ENCODE measurements around the gene ORAI2.
"Not testable (repeated sequence)": the region's sequence is repeated elsewhere in the genome, so short reads cannot be mapped to it uniquely, and the experiment has no call there.

Gene ORAI2

DNA sequence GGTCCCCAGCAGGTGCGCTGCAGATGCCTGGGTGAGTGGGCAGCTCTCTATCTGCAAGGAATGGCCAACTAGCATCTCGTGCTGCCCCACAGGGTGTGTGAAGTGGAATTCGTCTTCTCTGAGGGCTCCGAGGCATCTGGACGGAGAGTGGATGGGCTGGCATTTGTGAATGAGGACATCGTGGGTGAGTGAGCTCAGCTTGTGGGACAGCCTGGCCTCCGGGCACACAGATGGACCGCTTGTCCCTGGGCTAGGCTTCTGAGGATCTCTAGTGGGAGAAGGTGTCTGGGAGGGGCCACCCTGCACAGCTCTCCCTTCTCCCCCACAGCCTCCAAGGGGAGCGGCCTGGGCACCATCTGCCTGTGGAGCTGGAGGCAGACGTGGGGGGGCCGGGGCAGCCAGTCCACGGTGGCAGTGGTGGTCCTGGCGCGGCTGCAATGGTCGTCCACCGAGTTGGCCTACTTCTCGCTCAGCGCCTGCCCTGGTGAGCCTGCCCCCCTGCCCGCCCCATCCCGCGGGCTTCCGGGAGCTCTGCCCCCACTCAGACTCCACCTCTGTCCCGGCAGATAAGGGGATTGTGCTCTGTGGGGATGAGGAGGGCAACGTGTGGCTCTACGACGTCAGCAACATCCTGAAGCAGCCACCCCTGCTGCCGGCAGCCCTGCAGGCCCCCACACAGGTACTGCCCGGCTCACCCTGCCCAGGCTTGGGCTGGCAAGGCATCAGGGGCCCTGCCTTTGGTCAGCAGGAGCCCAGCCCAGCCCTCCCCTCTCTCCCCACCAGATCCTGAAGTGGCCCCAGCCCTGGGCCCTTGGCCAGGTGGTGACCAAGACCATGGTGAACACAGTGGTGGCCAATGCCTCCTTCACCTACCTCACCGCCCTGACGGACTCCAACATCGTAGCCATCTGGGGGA, 39.0 kb downstream of the ORAI2 start:
- DNase-seq: peak; percentile 10

DNA sequence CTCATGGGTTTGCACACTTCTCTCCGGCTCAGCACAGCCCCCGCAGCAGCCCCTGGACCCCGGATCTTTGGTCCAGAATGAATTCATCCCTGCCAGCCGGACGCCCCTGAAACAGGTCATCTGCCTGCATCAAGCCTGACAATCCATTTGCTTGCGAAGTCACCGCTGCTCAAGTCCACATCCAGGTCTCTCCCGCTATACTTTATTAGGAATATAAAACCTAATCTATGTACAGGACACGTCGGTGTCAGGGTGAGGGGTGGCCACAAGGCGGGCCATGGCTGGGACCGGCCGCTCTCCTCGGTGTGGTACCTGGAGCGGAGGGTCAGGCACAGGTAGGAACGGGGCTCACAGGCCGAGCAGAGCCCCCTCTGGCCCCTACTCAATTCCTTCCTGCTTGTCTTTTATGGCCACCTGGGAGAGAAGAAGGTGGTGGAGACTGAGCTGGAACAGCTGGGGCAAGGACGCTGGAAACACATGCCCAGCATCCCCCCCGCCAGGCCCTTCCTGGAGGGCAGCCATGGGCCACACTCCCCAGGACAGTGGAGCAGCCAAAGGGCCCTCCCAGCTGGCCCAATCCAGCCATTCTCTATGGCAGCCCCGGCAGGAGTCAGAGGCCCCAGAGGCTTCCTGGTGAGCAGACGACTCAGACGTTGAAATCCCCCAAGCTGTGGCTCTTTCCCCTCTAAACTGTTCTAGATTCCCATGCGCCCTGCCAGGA, 40.1 kb downstream of the ORAI2 start:
- DNase-seq: peak; percentile 3

DNA sequence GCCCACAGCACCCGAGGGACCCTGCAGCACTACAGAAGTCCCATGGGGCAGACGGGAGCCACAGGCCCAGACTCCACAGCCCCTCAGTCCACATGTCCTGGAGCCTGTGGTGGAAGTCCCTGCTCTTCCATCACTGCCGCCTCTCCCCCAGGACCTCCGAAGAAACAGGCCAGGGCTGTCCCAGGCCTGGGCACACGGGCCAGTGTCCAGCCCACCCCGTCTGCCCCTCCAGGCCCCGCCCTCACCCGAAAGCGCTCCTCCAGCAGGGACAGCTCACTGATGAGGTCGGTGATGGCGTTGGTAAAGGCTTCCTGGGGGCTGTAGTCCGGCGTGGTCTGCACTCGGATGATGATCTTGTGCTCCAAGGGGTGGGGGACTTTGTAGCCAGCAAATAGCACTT, 40.7 kb downstream of the ORAI2 start:
- not testable (repeated sequence) for DNase-seq

DNA sequence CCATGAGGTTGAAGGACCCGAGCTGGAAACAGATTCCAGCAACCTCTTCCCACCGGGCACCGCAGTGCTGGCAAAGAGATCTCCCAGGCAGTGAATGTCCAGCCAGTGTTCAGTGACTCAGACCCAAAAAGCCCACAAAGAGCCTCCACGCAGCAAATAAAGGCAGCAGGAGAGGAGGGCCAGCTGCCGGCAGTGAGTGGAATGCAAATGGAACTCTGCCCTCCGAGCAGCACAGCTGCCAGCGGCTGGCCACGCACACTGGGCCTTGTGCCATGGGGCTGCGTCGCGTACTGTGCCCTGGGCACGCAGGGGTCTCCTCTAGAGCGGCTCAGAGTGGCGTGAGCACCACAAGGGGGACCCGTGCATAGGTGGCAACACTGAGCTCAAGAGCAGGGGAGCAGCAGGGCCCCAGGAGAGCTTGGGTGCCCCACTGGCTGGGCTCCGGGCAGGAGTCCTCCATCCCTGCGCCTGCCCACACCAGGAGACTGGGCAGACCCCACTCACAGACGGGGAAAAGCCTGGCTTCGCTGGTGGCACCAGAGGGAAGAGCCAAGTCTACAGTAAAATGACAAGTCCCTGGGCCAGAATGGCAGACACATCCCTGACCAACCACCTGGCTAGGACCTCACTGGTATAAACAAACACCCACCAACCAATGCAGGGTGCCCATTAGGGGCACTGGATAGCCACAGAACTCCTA, 41.5 kb downstream of the ORAI2 start:
- DNase-seq: not testable (repeated sequence)

DNA sequence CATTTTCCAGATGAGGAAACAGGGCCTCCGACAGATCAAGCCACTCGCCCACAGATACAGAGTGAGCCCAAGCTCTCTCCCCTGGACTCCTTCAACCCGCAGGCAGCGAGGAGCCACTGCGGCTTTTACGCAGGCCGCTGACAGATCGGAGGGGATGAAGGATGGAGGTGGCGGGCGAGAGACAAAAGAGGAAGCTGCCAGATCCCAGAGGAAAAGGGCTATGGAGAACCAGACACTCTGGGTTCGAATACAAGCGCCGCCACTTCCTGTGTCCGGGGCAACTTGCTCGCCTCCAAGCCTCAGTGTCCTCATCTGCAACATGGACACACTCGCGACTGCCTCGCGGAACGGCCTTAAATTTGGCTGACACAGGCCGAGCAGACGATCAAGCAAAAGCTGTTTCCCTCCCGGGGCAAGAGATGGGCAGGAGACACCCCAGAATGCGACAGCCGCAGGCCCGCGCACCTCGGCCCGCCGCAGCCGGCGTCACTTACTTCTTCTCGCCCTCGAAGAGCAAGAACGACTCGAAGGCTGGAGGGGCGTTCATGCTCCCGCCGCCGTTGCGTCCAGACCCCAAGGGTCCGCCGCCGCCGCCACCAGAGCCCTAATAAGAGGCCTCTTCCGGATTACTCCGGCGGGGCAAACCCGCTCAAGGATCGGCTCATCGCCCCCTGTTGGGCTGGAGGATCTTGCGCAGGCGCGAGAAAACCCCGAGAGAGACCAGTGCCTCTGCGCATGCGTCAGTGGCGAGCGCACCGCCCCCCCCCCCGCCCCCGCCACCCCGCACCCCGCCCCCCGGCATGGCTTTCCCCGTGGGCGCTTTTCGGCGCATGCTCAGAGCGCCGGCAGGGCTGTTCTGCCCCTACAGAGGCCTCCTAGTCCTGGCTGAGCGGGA, 45.2 kb downstream of the ORAI2 start, which contains the start of gene POLR2J:
TSS of gene POLR2J (minus strand) at position 609 of the 895 bp plus-strand sequence. CDS start at position 547, 62 bp downstream.
- DNase-seq: peak; percentile 86

DNA sequence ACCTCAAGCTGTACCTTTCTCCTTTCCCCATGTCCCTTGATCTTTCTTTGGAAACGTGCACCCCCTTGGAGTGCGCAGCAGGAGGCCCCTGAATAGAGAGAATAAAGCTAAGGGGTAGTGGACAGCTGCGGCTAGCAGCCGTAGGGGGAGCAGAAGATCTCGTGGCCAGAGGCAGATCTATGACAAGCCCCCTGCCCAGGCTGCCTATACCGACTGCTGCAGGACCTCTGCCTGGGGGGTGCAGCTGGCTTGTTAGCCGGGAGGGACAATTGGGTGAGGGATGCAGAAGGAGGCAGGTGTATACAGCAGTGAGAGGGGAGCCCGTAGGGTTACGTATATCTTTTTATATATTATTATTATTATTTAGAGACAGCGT, 45.8 kb downstream of the ORAI2 start:
- DNase-seq: not testable (repeated sequence)

DNA sequence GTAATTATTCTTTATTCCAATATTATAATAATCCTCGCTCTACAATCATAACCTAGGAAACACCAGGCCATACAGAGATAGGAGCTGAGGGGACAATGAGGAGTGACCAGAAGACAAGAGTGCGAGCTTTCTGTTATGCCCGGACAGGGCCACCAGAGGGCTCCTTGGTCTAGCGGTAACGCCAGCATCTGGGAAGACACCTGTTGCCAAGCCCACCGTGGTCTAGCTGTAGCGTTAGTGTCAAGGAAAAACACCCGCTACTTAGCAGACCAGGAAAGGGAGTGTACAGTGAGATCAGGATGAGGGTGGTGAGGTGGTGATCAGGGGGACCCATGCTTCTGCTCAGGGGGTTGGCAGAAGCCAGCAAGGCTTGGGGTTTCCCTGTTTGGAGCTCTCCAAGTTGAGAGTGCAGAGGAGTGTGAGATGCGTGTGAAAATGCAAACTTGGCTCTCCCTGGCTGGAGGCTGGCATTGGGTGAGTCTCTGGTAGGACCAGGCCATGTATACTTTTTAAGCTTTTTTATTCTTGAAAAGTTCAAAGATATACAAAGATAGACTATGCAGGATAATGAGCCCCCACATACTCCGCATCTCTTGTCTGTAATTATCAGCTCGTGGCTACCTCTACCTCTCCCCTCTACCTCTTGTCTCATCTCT, 46.7 kb downstream of the ORAI2 start:
- DNase-seq: not testable (repeated sequence)

DNA sequence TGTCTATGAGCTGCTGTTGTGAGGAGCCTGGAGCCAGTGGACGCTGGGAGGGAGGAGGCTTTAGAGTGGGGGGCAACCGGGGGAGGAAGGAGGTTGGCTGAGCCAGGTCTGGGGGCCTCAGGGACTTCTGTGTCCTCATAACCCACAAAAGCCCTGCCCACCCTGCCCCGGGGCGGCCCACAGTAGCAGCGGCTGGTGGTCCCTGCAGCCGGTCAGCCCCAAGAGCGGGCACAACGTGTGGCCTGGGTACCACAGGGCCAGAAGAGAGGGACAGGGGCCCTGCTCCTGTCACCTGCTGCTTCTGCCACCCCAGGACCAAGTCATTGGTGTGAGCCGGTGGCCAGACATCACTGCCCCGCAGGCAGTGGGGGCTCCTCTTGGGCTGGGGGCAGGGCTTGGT, 48.6 kb downstream of the ORAI2 start:
- not testable (repeated sequence) for DNase-seq

DNA sequence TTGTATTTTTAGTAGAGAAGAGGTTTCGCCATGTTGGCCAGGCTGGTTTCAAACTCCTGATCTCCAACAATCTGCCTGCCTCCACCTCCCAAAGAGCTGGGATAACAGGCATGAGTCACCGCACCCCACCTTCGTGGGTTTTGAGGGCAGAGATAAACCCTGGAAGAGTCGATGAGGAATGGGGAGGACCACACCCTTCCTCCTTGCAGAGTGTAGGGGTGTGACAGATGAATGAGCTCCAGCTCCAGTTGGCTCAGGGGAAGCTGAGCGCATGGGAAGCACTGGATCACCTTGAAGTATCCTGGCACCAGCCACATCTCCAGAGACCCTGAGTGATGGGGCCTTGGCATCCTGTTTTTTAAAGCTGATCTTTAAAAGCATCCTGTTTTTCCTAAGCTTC, 50.9 kb downstream of the ORAI2 start:
- DNase-seq: not testable (repeated sequence)

DNA sequence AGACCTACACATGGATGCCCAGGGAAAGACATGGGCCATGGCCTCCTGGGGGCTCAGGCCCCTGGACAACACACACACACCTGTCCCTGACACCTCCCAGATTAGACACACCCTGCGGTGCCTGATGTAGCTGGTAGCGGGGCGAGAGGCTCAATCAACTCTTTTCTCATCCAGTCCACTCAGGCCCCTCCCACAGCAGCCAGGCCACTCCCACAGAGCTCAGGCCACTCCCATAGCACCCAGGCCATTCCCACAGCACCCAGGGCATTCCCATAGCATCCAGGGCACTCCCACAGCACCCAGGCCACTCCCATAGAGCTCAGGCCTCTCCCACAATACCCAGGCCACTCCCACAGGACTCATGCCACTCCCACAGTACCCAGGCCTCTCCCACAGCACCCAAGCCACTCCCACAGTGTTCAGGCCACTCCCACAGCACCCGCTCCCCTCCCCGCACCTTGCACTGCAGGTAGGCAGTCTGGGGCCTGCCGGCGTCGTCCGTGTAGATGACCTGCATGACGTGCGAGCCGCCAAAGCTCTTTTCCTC, 57.2 kb downstream of the ORAI2 start:
- DNase-seq: peak; percentile 71

DNA sequence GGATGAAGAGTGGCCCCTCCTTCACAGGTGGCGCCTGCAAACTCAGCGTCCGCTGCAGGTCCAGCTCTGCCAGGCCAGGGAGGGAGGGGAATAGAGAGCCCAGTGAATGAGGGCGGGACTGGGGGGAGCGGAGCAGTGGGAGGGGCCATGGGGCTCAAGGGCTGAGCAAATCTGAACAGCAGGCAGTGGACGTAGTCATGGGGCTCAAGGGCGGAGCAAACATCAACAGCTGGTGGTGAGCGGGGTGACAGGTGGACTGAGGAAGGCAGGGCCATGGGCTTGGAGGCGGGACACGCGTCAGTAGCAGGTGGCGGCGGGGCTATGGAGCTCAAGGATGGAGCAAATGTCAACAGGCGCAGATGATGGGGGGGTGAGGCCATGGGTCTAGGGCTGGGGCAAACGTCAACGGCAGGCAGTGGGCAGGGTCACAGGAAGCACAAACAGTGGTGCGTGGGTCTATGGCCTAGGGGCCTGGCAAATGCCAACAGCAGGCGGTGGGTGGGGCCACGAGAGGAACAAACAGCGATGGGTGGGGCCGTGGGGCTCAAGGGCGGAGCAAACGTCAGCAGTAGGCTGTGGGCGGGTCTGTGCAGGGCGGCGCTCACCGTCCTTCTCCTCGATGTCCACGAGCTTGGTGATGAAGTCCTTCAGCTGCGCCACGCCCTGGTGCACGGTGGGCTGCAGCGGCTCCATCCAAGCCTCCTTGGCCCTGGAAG, 60.0 kb downstream of the ORAI2 start:
- DNase-seq: not testable (repeated sequence)

DNA sequence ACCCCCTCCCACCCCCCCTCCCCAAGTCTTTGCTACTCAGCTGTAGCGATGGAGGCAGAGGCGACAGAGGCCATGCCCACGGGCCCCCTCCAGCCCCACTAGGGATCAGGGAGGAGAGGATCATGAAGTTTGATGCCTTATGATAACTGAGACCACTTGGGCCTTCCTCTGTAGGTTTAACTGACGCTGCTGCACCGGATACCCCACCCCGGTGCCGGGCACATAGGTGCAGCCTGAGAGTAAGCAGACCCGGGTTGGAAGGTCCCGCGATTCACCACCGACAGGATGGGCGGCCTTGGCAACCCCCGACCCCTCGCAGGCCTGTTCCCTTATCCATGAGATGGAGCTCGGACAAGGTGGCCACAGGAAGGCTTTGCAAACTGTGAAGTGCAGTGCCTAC, 60.7 kb downstream of the ORAI2 start:
- DNase-seq: peak; percentile 12

DNA sequence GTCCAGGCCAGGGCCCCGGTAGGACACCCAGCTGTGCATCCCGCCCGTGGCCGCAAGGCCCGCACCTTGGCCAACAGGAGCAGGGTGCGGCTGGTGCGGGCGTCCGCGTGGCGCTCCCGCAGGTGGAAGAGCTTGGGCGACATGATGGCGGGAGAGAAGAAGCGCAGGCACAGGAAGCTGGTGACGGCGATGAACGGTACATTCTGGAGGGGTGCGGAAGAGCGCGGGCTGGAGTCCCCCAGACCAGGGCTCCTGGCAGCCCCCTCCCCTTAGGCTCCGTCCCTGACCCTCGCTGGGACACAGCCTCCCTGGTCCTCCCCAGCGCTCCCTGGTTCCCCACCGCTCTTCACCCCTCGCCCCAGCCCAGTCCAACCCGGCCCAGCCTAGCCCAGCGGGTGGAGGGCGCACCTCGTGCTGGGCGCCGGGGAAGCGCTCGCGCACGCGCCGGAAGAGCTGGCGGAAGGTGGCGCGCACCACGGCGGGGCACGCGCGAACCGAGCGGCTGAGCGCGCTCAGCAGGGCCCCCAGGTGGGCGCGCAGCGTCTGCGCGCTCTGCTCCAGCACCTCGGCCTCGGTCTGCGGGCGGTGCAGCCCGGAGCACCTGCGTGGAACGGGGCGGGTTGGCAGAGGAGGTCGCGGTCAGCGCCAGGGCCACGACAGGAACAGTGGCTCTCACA, 61.2 kb downstream of the ORAI2 start:
- not testable (repeated sequence) for DNase-seq

DNA sequence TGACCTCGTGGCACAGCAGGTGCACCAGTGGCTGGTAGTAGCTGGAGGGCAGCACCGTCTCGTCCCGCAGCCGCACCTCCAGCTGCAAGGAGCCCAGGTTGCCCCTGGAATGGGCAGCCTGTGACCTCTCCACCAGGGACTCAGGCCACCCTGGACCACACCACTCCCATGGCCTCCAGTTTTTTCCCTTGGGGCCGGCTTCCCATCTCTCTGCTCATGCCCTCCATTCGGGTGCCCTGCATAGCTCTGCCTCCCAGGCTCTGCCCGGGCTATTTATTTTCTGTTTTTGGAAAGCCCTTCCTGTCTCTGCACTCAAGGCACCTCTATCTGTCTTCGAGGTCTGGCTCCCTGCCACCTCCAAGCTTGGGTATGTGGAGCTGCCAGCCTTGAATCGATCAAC, 63.5 kb downstream of the ORAI2 start:
- not testable (repeated sequence) for DNase-seq

DNA sequence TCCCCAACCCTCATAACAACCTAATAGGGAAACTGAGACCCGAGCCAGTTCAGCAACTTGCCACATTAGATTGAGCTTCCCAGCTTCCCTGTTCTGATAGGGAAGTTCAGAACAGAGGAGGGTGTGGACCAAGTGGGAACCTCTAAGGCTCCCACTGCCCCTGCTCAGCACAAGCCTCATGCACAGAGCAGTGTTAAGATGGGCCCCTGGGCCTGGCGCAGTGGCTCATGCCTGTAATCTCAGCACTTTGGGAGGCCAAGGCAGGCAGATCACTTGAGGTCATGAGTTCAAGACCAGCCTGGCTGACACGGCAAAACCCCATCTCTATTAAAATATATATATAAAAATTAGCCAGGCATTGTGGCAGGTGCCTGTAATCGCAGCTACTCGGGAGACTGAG, 63.9 kb downstream of the ORAI2 start:
- not testable (repeated sequence) for DNase-seq

DNA sequence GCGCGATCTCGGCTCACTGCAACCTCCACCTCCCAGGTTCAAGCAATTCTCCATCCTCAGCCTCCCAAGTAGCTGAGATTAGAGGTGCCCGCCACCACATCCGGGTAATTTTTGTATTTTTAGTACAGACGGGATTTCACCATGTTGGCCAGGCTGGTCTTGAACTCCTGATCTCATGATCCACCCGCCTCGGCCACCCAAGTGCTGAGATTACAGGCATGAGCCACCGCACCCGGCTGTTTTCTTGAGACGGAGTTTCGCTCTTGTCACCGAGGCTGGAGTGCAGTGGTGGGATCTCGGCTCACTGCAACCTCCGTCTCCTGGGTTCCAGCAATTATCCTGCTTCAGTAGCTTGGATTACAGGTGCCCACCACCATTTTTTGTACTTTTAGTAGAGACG, 64.9 kb downstream of the ORAI2 start:
- not testable (repeated sequence) for DNase-seq

DNA sequence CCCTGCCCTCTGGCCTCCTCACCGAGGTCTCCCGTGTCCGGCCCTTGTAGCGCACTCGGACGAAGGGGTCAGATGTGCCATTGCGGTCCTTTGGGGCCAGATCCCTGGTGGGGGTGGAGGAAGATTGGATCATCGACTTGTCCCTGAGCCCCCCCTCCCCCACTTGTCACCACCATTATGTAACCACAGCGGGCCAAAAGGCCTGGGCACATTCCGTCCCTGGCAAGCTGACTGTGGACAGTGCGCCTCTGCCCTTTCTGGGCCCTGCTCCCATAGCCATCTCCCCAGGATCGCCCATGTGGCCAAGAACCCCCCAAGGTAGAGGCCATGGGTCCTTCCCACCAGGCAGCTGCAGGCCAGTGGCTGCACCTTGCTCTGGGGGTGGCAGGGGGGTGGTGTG, 69.8 kb downstream of the ORAI2 start:
- DNase-seq: not testable (repeated sequence)

DNA sequence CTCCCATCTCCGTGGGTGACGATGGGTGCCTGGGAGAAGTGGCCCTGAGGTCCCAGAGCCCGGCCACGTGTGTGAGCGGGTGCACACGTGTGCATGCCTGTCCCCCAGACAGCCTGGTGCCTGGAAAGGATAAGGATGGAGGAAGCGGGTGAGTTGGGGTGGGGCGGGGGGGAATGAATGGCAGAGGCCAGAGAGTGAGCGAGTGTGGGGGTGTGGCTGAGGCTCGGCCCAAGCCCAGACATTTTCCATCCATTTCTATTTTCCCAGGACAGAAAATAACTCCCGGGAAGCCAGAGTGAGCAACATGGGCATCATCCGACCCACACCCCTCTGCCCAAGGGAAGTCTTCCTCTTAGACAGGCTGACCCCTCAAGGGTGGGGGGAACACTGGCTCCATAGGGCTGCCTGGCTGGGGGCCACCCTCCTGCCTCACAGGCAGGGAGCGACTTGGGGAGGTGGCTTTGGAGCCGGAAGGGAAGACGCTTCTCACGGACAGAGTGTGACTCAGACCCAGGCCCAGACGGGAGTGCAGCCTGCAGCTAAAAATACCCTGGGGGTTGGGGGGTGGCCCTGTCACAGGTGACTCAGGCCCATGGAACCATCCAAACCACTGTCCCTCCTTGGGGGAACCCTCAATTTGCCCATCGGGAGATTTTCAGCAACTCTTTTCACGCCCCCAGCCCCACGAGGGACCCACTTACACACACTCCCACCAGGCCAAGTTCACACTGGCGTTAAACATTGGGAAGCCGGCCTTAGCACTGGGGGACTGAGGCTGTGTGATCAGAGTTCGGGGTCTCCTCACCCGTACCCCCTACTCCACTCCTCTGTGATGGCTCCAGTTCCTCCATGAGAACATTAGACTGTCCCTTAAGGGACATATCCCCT, 72.2 kb downstream of the ORAI2 start:
- DNase-seq: not testable (repeated sequence)
